CD4-positive, alpha-beta T cell treated with Interleukin-4 for 1 hour (primary cell): Measurements from ENCODE around the gene ERC1.
A peak's percentile ranks its signal among the peaks of the same experiment; 100 is the strongest.

Source experiments
- DNase-seq, 2 donors: peaks; one replicate each; pipeline ENCODE4 v3.0.0-alpha.2; 2020 to 2022

ERC1 gene

GRCh38 chr12:1463073-1463905 is 472.3 kb downstream of the ERC1 start:
- DNase-seq = no peak

- no peak for DNase-seq
Observed at GRCh38 chr12:1464925-1465324, 473.9 kb downstream of the ERC1 start.

DNA sequence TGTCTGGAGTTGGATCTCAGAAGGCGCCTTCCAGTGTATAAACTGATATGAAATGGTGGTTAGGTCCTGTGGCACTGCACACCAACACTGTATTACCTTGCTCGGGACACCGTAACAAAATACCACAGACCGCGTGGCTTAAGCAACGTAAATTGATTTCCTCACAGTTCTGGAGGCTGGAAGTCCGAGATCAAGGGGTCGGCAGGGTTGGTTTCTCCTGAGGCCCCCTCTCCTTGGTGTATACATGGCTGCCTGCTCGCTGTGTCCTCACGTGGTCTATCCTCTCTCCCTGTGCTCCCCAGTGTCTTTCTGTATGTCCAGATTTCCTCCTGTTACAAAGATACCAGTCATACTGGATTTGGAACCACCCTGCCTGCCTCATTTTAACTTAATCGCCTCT is 475.0 kb downstream of the ERC1 start:
- no peak for DNase-seq

DNA sequence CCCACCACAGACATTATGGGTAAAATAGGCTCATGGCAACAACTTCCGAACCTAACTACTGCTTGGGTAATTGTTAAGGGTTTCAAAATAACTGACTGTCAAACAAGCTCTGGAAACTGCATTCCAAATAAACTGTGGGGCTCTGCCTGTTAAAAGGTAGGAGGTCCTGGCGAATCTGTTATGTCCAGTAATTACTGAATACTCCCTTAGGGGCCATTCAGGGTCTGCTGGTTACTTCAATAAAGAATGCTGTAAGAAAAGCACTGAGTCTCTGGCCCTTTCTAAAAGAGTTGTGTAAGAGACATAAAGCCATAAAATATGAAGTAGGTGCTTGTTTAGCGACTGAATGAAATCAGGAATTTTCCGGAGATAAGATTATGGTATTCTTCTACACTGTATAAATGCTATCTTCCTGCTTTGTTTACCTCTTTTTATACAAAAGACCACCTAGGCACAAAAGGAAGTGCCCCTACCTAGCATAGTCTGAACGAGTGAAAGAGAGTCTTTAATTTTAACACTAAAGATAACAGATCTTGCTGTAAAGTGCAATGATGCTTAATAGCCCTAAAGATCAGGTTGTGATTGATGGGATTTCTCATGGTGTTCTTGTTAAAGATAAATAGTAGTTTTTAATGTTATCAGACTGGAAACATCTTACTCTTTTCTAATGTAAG is 475.6 kb downstream of the ERC1 start:
- no peak for DNase-seq

DNA sequence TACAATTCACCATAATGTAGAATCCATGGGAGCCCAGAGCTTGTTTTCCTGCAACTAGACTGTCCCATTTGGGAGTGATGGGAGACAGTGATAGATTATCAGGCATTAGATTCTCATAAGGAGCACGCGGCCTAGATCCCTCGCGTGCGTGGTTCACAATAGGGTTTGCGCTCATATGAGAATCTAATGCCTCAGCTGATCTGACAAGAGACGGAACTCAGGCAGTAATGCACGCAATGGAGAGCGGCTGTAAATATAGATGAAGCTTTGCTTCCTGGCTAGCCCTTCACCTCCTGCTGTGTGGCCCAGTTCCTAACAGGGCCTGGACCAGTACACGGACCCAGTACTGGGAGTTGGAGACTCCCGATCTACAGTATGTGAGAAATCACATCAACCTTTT is 476.7 kb downstream of the ERC1 start:
- DNase-seq = no peak

- DNase-seq = no peak
Observed at GRCh38 chr12:1469070-1469469, 478.0 kb downstream of the ERC1 start.

GRCh38 chr12:1470051-1470450 is 479.0 kb downstream of the ERC1 start:
- no peak for DNase-seq

DNA sequence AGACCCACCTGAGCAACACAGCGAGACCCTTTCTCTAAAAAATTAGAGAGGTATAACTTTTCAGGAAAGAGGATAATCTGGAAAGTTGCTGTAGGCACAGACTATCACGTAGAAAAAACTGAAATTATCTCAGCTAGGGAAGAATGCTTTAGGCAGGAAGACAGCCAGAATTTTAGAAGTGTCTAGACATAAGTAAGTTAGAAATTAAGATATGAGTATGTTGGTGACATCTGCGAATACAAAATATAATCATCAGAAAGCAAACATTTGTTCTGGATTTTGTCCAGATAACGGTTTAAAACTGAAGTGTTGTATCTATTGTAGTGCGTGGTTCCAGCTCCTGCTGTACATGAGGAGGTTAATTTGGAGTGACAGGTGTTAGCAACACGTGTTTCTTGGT is 480.2 kb downstream of the ERC1 start:
- DNase-seq = no peak

DNA sequence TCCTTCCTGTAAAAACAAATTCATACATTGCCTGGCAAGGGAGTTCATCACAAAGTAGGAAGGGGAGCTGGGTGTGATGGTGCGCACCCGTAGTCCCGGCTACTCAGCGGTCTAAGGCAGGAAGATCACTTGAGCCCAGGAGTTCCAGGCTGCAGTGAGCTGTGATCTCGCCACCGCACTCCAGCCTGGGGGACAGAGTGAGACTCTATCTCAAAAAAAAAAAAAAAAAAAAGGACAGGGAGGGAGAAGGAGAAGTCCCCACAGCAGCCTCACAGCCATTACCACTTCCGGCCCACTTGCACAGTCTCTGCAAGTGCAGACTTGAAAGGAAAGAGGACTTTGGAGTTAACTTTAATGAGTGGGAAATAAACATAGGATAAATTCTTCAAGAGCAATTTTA is 482.4 kb downstream of the ERC1 start:
- DNase-seq = peak; percentile 28 to 35

GRCh38 chr12:1474041-1474573 is 483.1 kb downstream of the ERC1 start:
- DNase-seq = no peak

DNA sequence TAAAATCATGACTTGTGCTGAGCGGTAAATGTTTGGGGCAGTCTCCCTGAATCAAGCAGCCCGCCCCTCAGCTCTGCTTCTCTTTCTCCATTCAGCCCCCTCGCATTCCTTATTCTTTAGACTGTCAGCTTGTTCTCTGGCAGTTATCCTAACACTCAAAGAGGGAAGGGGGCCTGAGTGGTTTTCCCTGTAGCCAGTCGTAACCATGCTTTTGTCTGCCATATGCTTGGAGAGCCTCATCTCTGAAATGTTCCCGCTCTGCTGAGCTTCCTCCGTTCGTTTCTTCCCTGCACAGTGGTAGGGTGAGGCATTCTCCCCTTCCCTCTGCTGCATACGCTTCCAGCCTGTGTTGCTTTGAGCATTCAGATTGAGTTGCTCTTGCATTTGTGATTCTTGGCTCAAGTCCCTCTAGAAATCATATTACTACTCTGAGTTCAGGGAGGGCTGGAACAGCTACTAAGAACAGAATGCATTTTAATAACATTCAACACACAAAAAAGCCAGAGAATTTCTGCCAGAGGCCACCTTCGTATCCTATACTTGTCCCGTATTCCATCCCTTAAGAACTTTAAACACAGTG is 483.6 kb downstream of the ERC1 start:
- DNase-seq = no peak

DNA sequence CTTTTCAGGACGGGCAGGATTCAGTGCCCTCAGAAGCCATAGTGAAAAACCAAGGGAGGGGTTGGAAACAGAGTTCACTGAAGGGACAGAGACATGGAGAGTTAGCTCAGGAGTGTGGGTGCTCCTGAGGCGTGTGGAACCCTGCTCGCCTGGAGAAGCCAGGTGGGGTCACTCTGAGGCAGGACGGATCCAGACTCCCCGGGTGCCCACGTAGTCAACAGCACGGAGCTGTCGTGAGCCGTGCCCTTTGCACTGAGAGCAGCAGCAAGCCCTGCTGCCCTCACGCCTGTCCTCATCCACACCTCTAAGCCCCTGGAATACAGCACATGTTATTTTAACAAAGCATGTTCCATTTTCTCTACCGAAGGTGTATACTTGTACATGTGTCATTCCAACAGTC is 488.6 kb downstream of the ERC1 start:
- DNase-seq = no peak

- no peak for DNase-seq
Observed at GRCh38 chr12:1481326-1481725, 490.3 kb downstream of the ERC1 start.

DNA sequence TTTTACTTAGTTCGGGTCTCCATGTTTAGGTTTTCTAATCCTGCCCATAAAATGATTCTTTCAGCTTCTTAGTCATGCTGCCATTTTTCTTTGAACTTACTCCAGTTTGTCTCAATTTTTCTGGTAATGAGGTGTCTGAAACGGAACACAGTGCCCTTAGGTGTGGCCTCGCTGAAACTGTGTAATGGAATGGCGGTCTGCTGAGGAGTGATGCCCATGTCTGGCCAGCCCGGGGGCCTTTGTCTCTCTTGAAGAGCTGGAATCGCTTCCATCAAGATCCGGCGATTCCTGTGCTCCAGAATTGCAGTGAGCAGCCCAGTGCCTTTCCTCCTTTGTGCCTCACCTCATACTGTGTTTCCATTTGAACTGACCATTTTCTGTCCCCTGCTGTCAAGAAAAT is 490.9 kb downstream of the ERC1 start:
- DNase-seq = no peak

- DNase-seq = peak in 1 of 2 donors; percentile 15
Observed at GRCh38 chr12:1488908-1489381, 497.9 kb downstream of the ERC1 start.

DNA sequence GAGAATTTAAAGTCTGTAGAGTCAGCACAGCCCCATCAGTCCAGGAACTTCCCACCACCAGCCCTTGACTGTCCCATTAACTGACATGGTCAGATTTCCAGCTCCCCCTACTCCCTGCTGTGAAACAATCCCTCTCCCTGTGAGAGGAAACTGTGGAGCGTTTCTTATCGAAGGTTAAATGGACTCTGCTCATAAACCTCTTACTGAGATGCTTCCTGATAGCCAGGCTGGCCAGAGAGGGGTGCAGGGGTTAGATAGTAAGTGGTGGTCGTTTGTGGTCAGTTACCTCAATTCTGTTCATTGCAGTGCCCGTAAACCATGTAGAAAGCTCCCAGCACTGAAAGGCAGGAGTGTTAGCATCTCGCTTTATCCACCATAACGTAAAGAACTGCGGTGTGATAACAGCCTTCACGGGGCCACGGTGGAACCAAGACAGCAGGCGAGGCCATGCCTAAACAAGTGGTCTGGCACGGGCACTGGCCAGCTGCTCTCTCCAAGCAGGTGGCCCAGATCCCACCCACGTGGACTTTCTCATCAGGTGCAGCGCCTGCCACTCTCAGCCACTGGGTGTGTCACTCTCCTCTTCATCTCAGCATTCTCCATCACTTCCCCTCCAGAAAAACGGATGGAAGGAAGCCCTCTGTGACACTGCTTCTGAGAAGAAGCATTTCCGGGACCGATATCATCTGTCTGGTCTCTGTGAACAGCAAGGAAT is 501.1 kb downstream of the ERC1 start:
- DNase-seq = no peak

DNA sequence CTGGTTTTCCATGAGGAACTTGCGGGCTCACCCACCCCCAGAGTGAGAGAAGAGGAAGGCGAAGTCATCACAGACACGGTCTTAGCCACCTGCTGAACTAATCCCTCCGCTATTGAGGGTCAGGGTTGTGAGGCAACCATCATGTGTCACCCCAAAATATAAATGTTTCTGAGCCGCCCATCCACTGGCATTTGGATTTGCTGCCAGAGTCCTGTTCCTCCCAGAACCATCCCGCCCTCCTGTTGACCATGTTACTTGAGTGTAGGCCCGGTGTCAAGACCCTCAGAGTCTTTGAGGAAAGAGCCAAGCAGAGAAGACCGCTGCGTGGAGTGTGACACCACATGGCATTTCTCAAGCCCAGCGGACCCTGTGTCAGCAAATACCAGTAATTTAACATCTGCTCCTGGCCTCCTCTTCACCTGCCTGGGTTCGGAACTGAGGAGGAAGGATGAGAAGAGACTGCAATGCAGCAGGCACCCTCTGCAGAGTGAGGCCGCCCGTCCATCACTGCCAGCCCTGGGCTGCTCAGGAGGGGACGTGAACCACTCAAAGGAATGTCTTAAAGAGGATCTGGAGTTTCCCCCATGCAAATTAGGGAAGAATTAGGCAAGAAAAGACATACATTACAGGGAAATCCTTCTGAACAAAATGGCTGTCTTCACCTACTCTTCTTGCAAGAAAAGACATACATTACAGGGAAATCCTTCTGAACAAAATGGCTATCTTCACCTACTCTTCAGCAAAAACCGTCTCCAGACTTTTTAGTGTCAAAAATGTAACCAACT is 502.9 kb downstream of the ERC1 start:
- no peak for DNase-seq

DNA sequence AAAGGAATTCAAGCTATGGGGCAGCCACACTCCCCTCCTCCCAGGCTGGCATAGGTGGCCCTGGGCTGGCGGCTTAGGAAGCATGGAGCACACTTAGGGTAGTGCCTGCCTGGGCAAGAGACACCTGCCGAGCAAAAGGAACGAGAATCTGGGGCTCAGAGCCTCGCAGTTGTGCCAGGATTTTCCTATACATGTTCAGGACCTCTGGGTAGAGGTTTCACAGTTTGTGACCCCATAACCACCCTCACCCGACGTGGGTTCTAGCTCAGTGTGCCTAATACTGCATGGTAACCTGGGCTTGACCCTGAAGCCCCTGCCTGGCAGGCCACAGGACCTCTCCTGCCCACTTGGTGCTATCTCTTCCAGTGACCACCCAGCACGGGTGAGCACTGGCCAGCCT is 503.8 kb downstream of the ERC1 start:
- DNase-seq = no peak

GRCh38 chr12:1496162-1496900 is 505.3 kb downstream of the ERC1 start:
- DNase-seq = no peak

GRCh38 chr12:1497161-1497560 is 506.1 kb downstream of the ERC1 start:
- no peak for DNase-seq

GRCh38 chr12:1498199-1498740 is 507.2 kb downstream of the ERC1 start:
- DNase-seq = no peak
